GM12892 (cell line): ENCODE results near the gene EXD3.

Experiments
- POLR2A ChIP-seq: IDR thresholded peaks from 2 replicates; pipeline ENCODE4 v1.6.1; 2011; ENCODE audit warnings: low read depth, low read length, control low read depth
- POLR2AphosphoS5 ChIP-seq: IDR thresholded peaks from 2 replicates; pipeline ENCODE4 v1.6.1; 2011; ENCODE audit warnings: low read depth, low read length, control low read depth

GRCh38 chr9:137311986-137312851 lies 110.7 kb downstream of the EXD3 start:
- TF ChIP-seq POLR2A (no peak), POLR2AphosphoS5 (no peak)
